HG02798 (cell line): ENCODE measurements around the gene IL1RAP.

ENCODE experiments used
- ATAC-seq: cut with Tn5 transposase; IDR thresholded peaks from one replicate; pipeline ENCODE4 v1.9.1; 2021; ENCODE audit warnings: mild to moderate bottlenecking; ENCODE audit not compliant: unreplicated experiment, poor library complexity

Gene IL1RAP

DNA sequence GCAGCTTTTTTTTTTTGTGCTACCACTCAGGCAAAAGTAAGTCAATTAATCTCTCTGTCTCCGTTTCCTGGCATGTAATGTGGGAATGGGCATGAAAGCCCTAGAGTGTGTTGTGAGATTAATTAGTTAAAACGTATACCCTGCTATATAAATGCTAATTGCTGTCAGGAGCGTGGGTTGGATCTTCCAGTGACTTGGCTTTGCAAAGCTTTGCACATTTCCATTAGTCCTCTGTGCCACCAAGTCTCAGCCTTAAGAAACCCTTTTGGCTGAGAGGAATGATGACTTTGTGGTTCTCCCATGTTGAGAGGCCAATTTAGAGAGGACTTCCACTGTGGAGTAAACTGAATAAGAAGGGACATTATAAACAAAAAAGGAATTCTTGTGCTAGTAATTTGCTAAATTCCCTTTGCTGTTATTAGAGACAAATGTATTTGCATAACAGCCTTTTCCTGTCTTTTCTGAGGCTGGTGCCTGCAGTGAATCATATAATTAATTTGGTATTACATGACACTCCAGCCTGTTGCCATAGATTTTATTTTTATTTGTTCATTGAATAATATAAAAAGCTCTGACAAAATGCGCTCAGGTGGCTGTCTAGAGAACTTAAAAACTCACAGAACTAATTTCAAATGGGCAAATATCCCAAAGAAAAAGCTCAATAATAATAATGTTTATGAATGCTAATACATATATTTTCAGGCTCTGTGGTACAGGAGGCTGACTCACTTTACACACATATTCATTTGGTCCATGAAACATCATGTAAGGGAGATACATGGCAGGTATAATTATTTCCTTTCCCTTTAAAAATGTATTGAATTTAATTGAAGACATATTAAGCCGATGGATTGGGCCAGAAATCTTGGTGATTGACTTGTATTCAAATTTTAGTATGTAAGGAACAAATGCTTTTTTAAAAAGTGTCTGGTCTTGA, 82.7 kb downstream of the IL1RAP start:
- no peak for ATAC-seq

DNA sequence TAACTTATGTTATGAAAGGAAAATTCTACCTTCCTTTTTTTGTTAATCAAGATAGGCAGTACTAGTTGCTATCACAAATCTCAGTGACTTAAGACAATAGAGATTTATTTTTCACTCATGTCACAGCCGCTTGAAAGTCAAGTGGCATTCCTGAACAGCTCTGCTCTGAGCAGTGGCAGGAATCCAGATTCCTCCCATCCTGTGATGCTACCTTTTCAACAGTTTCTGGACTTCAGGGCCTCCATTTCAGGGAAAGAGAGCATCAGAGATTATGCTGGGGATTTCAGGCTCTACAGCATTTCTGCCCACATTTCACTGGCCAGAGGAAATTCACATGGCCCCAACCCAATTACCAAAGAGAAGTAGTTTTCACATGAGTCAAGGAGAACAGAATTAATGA, 83.4 kb downstream of the IL1RAP start:
- ATAC-seq = no peak

DNA sequence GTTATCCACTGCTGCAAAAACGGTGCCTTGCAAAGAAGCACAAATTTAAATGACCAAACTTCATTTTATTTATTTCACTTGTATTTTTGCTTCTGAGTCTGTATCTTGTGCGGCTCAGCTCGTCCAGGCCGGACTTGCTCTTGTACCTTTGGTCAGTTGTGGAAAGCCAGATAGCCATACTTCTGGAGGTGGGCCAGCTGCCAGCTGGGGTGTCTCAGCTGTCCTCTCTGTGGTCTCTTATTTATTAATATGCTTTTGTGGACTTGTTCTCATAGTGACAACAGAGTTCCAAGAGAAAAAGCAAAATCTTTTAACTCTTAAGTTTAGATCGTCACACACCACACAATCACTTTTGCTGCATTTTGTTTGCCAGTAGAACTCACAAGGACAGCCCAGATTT, 87.7 kb downstream of the IL1RAP start:
- ATAC-seq = no peak

DNA sequence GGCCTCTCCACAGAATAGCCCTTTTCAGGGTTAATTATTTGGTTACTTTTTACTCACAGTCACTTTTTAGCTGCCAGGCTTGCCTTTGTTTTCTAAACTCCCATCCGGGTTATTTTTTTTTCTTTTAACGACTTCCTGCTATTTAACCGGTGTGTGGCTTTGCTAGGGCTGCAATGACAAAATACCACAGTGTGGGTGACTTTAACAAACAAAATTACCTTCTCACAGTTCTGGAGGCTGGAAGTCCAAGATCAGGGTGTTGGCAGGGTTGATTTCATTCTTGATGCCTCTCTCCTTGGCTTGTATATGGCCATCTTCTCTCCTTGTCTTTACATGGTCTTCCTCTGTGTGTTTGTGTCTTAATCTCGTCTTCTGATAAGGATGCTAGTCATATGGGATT, 91.5 kb downstream of the IL1RAP start:
- no peak for ATAC-seq

DNA sequence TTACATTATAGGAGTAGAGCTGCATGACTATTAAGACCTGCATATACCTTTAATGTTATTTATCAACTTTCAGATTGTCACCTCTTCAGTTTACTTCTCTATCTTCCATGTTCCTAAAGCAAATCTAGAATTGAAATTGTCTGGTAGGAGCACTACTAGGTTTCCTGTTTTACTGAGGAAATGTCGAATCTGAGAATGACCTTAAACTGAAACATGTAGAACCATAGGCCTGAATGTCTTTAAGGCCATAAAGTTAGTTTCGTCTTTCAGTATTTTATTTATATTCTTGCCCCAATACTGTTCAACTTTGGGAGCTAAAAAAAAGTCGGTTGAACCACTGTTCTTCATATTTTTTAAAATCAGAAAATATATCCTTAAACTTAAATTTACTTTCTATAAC, 92.7 kb downstream of the IL1RAP start:
- no peak for ATAC-seq

DNA sequence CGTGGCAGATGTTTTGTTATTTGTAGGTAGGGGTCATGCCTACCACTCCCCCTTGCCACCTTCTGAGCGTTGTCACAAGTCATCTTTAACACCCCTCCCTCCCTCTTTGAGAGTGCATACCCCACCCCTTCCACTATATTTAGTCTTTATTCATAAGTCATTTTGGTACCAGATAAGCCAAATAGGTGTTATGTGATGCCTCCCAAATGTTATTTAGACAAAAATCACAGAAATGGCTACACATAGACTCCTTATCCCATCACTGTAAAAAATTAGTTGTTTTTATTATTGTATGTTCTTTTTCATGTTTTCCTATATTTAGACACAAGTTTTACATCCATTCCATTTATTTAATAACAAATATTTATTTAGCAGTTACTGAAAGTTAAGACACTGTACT, 93.1 kb downstream of the IL1RAP start:
- no peak for ATAC-seq

DNA sequence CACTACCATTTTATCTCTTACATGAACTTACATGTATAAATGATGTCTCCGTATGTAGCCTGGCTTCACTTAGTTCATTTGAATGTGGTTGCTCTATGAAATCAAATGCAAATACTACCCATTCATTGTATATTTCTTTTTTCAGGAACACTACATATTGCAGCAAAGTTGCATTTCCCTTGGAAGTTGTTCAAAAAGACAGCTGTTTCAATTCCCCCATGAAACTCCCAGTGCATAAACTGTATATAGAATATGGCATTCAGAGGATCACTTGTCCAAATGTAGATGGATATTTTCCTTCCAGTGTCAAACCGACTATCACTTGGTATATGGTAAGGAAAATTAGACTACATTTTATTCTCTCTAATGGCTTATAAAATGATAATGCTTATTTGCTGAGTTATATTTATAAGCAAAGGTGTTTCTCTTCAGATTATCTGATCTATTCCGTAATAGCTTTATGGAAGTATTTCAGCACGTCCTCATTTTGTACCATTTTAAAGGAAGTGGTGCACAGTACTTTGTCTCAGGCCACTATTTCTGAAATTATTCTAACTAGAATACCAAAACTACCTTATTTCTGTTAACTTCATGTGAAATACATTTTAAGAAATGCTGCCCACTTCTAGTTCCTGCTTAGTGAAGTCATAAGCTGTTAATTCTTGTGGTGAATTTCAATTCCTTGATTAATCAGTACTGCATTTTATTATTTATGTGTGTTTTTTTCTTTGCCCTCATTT, 95.1 kb downstream of the IL1RAP start:
- ATAC-seq = no peak

DNA sequence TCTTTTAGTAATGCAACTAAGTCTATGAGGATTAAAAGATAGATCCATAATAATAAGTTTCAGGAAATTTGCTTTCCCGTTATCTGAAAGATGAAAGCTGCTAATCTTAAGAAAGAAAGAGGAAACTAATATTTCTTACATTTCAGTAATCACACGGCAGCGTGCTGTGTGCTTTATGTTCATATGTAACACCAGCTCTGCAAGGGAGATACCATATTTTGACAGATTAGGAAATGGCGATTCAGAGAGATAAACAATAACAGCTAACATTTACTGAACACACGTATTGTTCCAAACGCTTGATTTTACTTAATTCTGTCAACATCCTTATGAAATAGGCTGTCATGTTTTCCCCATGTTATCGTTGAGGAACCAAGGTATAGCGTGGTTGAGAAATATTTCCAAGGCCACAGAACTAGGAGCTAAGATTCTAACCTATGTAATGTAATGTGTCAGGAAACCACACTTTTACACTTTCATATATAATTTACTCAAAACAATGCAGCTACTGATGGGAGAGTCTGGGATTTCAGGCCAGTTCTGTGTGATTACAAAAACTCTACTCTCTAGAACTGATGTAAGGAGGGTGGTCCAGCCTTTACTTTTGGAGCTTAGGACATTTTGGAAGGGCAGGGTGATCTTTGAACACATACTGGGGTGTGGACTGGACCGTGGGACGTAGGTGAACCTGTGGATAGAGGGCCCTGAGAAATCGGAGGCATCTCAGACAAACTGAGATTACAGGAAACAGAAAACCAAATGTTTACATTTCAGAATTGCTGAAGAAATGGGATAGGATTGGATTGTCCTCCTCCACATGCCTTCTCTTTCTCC, 100.6 kb downstream of the IL1RAP start:
- no peak for ATAC-seq

DNA sequence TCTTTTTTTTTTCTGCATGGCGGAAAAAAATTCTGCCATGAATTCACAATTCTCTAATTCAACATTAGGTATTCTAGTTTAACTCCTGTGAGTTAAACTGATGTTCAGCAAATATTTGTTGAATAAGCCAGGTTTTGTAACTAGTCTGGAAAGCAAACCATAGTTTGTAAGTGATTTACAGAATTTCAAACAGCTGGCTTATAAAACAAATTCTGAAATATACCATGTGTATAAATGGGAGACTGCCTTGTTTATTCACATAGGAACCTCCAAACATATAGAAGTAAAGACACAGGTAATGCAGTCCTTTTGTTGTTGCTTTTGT, 101.1 kb downstream of the IL1RAP start:
- ATAC-seq = no peak

DNA sequence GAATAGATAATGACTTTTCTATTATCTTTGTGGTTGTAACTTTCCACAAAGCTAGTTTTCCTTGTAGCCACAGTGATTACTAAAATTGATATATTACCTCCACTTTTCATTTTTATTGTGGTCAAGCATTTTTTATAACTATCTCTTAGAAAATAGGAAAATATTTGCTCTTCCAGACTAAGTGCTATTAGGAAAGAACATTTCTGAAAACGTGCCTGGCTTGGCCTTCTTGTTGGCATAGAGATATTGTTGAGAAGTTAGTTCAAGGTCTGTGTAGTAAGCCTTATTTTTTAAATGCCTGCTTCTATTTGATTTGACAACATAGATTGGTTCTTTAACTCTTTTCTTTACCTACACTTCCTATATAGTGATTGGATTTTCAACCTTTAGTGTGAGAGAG, 101.7 kb downstream of the IL1RAP start:
- ATAC-seq = no peak

DNA sequence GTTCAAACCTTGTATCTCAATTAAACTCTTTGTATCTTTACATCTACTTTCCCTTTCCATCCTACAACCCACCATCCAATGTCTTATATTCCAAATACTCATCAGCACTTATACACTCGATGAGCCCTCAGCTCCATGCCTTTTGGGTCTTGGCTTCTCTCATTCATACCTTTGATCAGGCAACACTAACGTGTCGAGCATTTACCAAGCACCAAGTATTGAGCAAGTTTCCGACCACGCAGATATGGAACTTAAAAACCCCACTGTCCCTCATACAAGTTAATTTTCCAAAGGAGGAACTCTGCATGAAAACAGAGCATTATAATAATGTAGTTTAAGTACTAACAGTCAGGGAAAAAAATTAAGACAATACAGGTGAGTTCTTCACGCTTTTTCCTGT, 102.8 kb downstream of the IL1RAP start:
- ATAC-seq = no peak

DNA sequence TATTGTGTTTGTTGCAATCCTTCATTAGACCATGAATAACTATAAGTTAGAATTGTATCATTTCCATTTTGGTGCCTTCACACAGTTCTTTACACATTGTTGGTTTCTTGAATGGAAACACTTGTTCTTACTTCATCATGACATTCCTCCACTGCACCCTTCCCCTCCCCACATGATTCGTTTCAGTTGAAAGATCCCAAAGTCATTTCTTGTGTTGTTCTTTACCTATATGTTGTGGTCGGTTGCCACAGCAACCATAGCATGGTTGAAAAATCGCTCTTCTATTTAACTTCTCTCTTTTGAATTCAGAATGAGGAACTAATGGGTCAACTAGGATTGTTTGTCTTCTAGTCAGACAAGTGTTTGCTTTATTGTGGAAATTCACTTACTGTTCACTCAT, 103.3 kb downstream of the IL1RAP start:
- ATAC-seq = no peak

DNA sequence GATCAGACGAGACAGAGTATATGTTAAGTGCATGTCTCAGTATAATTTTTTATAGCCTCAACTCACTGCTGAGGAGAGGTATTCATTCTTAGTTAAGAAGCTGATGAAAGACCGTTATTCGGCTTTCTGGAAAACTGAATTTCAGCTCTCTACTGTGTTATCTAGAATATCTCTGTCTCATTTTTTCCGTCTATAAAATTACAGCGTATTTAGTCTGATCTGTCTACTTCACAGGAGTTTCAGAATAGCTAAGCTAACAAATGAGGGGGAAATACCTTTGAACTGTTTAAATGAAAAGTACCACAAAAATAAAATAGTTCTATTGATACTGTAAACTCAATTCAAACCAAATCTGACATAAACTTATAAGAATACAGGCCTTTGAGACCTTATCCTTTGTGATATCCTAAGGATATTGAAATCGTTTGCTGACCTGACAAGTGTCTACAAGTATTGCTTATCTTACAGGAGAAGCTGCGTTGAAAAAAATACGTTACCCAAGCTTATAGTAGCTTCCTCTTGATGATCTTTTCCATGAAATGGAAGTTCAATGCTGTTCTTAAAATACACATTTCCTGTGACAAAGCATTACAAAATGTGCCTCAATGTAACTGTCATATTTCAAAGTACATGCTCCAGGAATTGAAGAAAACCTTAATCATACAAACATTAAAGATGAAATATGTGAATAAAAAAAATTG, 104.6 kb downstream of the IL1RAP start:
- ATAC-seq = no peak

DNA sequence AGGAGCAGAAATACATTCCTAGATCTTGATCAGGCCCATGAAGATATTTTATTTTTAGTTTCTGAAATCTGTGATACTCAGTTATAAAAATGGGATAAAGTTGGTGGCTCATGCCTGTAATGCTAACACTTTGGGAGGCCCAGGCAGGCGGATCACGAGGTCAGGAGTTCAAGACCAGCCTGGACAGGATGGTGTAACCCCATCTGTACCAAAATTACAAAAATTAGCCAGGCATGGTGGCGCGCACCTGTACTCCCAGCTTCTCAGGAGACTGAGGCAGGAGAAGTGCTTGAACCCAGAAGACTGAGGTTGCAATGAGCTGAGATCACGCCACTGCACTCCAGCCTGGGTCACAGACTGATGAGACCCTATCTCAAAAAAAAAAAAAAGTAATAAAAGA, 105.5 kb downstream of the IL1RAP start:
- no peak for ATAC-seq

DNA sequence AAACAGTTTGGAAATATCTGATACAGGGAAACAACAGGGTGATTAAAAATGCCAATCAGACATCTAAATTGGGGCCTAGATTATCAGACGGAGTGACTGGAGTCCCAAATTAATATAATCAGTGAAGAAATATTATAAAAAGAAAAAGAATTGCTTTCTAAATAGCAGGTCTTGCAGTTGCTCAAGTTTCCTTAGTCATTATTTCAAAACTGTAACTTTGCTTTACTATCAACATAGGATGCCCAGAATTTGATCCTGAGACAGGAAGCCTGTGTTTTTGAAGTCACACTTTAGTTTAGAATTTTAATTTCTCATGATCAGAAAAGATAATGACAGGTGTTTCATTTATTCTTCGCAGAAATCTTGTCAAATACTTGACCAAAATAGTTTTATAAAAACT, 105.9 kb downstream of the IL1RAP start:
- ATAC-seq = no peak

DNA sequence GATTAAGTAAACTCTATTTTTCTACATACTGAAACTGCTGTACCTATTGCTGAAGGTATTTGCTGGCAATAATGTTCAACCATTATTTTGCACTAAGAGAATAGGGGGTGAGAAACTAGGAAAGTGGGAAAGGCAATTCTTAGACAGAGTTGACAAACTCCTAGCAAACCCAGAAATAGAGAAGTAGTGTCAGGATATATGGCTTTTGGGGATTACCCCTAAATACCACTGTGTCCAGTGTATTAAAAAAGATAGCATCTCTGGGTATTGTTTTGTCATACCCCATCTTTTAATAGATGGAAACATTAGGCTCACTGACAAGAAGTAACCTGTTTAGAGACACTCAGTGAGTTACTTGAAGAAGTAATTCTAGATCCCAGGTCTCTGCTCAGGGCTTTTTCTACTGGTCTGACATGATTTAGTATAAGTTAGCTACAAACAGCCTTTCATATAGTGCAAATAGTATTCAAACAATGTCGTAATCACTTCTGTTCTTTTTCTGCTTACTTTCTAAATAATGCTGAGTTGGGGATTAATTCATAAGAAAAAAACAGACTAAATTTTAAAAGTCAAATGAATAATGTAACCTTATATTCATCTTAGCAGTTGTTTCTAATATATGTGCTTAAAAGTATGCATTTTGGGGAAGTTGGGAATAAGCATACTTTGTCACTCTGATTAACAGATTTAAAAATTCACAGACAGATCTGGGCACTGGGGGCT, 107.2 kb downstream of the IL1RAP start:
- ATAC-seq = no peak

DNA sequence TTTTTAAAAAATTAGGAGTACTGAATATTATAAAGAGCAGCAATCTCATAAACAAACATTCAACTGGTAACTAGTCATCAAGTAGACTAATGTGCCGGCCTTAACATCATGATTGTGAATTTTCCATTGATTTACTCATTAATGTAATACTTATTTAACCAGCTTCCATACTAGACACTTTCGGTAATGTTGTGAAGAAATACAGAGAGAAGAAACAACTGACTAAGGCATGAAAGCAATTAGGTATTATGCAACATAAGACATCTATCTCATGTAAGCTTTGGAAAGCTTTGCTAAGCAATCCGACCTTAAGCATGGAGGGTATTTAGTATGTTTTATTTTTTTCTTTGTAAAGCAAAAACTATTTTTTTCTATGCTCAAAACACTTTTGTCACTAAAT, 108.0 kb downstream of the IL1RAP start:
- ATAC-seq = no peak

DNA sequence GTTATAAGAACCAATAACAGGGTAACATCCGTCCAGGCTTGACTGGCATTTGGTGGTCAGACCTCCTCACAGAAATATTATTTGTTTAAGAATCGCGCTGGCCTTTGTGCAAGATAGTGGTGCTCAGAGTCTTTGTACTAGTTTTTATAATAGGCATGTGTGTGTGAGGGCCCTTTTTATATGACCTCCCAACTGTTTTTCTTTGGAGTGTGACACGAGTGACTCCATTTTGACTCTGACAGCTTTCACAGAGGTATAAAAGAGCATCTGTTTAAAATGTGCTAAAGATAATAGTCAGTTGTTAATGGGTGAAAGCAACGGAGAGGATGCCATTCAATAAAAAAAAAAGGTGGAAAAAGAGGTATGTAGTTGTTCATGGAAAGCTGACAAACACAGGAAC, 110.4 kb downstream of the IL1RAP start:
- no peak for ATAC-seq

DNA sequence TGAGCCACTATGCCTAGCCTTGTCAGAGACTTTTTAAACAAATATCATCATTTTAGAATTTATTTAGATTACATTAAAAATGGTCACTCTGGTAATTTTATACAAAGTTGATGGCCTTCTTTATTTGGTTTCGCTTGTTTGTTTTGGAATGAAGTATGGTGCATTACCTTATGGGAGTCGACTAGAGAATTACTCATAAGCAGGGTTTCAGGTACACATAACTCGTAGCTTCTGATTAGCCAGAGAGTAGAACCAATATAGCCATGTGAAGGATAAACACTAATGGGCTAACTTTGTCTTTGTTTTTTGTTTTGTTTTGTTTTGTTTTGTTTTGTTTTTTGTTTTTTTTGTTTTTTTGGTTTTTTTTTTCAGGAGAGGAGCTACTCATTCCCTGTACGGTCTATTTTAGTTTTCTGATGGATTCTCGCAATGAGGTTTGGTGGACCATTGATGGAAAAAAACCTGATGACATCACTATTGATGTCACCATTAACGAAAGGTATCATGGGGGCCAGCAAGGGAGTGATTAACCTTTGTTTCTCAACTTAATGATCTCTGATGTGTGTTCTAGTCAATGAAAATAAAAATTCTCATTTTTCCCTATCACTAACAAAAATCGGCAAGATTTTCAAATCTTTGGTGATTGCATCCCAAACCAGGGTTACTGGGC, 113.2 kb downstream of the IL1RAP start:
- ATAC-seq = no peak
